Measurements from ENCODE around the gene NFIB.

DNA sequence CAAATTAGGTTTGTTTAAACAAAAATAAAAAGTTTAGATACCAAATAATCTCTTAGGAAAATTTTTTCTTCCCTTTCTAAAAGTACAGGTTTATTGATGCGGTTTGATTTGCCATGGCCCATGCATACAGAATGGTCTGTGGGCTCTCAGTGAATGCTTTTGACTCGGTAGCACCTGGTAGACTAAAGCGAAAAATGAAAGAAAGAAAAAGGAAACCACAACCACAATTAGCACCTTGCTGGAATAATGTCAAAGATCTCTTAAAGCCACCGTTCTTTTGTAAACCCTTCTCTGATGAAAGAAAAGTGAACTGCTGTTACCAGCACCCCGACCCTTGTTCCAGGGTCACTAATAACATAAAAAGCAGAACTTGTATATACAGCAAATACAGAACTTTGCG is 157.9 kb downstream of the NFIB start:
- TF ChIP-seq EZH2phosphoT487 (IDR thresholded peaks at IDR 0.05; ENCODE audit: borderline replicate concordance): no peak
- TF ChIP-seq, protein P1, sequence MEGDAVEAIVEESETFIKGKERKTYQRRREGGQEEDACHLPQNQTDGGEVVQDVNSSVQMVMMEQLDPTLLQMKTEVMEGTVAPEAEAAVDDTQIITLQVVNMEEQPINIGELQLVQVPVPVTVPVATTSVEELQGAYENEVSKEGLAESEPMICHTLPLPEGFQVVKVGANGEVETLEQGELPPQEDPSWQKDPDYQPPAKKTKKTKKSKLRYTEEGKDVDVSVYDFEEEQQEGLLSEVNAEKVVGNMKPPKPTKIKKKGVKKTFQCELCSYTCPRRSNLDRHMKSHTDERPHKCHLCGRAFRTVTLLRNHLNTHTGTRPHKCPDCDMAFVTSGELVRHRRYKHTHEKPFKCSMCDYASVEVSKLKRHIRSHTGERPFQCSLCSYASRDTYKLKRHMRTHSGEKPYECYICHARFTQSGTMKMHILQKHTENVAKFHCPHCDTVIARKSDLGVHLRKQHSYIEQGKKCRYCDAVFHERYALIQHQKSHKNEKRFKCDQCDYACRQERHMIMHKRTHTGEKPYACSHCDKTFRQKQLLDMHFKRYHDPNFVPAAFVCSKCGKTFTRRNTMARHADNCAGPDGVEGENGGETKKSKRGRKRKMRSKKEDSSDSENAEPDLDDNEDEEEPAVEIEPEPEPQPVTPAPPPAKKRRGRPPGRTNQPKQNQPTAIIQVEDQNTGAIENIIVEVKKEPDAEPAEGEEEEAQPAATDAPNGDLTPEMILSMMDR (conservative IDR thresholded peaks at IDR 0.05; ENCODE audit: low read length): no peak
